Right hindlimb (tissue), 1 donor: ENCODE data around the gene ADAP1.
A peak's percentile ranks its signal among the peaks of the same experiment; 100 is the strongest.

Experiments used
- DNase-seq: peaks from one replicate; pipeline ENCODE4 v3.0.0-alpha.2; 2018

ADAP1 gene

DNA sequence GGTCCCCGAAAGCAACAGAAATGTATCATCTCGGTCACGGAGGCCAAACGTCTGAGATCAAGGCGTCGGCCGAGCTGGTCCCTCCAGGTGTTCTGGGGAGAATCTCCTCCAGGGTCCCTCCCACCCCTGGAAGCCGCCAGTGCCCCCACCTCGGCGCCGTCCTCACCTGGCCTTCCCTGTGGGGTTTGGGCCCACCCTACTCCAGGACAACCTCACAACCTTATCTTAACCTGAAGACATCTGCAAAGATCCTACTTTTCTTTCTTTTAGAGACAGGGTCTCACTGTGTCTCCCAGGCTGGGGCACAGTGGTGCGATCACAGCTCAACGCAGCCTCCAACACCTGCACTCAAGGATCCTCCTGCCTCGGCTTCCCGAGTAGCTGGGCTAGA is 33.4 kb downstream of the ADAP1 start:
- no peak for DNase-seq

DNA sequence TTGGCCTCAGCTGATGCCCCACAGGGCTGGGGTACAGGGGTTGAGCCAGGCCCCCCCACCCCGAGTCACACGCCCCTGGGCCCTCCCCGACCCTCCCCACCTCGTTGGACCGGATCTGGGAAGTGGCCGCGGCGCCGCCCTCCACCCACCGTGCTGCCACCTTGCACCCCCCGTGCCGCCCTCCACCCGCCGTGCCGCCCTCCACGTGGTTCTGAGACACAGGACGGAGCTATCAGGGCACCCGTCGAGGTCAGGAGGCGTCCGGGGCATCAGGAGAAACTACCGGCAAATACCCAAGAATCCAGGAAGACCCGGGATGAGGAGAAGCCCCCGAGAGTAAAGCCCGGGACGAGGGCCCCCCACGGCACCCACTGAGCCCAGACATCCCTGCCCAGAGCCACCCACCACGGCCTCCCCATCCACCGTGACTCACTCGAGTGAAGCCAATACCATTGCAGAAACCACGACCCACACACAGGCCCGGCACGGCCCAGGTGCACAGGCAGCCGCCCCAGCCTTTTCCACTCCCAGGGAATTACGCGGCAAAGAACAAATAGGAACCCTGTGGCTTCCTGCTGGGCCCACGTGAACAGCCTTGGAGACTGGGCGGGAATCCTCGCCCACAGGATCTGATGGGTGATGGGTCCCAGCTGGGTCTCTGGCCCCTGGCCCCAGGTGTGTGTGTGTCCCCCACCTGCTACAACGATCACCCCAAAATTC is 34.0 kb downstream of the ADAP1 start:
- no peak for DNase-seq

DNA sequence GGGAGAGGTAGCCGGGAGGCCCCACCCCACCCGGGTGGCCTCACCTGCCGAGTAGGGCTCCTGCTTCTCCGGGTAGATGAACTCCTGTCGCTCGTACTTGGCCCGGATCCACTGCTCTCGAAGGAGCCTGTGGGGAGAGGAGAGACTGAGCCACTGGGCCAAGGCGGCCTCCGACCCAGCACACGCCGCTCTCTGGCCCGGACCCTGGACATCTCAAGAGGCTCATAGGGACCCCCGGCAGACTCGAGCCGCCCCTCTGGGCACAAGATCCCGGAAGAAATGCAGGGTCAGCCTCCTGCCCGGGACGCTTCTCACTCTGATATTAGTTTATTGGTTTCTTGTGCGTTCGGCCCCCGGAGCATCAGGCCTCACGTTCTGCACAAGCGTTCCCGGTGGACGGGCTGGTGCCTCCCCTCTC is 34.5 kb downstream of the ADAP1 start:
- no peak for DNase-seq

DNA sequence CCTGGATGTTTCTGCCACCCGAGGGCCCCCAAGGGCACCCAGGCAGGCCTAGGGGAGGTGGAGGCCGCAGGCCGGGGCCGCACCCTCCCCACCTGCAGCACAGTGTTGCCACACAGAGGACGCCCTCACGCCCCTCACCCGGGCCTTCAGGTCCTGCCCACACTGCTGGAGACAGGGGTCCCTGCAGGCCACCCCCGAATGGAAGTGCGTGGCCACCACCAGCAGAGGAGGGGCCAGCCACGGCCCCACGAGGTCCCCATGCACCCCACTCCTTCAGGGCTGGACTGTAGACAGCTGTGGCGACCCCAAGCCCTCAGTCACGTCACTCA is 35.4 kb downstream of the ADAP1 start:
- DNase-seq = no peak

DNA sequence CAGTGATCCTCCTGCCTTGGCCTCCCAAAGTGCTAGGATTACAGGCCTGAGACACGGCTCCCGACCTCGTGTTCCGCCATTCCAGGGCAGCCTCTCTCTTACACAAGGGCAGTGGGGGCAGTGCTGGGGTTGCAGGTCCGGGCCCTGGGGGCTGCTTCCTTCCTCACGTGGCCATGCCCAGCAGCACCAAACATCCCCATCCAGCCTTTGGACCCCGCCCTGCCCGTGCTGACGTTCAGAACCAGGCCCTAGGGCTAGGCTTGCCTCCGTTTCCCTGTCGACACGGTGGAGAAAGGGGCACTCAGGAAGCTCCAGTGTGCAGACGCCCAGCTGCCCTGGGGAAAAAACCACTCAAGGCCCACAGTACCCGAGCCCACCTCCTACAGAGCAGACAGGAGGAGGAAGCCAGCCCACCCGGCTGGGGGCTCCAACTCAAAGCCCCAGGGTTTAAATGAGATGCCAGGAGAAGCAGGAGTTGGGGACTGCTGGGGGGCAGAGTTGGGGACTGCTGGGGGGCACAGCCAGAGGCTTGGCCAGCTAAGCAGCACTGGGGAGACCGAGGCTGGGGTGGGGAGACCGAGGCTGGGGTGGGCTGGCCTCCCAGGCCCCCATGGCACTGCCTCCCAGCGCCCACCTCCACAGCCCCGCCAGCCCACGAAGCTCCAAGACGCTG is 35.9 kb downstream of the ADAP1 start:
- DNase-seq = no peak

DNA sequence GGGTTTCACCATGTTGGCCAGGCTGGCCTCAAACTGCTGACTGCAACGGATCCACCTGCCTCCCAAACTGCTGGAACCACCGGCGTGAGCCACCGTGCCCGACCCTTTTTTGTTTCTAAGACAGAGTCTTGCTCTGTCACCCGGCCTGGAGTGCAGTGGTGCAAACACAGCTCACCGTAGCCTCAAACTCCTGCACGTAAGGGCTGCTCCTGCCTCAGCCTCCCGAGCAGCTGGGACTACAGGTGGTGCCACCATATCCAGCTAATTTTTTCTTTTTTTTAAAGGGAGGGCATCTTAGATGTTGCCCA is 36.4 kb downstream of the ADAP1 start:
- no peak for DNase-seq

DNA sequence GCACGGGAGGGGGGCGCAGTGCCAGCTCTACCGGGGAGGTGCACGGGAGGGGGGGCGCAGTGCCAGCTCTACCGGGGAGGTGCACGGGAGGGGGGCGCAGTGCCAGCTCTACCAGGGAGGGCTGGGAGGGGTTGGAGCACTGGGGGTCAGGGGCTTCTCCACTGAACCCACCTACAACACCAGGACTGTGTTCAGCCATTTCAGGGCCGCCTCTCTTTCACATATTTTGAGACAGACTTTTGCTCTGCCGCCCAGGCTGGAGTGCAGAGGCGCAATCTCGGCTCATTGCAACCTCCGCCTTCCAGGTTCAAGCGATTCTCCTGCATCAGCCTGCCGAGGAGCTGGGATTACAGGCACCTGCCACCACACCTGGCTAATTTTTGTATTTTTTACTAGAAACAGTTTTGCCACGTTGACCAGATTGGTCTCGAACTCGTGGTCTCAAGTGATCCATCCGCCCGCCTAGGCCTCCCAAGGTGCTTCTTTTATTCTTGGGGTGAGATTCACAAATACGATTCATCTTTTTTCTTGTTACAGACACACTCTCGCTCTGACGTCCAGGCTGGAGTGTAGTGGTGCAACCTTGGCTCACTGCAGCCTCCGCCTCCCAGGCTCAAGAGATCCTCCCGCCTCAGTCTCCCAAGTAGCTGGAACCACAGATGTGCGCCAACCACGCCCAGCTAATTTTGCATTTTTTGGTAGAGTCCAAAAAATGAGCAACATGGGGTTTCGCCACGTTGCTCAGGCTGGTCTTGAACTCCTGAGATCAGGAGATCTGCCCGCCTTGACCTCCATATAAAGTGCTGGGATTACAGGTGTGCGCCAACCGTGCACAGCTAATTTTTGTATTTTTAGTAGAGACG is 37.0 kb downstream of the ADAP1 start:
- no peak for DNase-seq

DNA sequence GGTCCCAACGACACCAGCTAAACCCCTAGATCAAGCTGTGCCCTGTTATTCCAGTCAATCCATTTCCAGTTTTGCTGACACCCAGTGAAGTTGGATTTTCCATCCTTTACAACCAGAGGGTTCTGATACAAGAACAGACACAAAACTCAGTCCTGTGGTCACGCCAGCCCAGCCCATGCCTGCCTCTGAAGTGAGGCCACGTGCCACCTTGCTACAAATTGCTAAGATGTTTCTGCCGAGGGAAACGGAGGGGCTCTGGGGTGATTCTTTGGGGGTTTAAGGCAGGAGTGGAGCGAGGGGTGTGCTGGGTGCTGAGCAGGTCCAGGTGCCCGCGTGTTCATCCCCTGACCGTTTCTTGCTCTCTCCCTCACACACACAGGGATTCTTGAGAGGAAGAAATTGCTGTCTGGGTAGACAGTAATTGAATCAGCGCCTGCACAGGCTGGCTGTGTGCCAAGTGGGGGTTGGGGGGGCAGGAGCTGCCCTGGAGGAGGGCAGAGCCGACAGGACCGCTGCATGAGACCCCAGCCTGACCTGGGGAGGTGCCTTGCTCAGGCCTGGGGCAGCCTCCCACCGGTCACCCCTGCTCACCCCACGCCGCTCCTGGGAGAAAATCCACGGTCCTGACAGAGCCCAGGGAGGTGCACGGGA is 38.1 kb downstream of the ADAP1 start:
- DNase-seq = no peak

DNA sequence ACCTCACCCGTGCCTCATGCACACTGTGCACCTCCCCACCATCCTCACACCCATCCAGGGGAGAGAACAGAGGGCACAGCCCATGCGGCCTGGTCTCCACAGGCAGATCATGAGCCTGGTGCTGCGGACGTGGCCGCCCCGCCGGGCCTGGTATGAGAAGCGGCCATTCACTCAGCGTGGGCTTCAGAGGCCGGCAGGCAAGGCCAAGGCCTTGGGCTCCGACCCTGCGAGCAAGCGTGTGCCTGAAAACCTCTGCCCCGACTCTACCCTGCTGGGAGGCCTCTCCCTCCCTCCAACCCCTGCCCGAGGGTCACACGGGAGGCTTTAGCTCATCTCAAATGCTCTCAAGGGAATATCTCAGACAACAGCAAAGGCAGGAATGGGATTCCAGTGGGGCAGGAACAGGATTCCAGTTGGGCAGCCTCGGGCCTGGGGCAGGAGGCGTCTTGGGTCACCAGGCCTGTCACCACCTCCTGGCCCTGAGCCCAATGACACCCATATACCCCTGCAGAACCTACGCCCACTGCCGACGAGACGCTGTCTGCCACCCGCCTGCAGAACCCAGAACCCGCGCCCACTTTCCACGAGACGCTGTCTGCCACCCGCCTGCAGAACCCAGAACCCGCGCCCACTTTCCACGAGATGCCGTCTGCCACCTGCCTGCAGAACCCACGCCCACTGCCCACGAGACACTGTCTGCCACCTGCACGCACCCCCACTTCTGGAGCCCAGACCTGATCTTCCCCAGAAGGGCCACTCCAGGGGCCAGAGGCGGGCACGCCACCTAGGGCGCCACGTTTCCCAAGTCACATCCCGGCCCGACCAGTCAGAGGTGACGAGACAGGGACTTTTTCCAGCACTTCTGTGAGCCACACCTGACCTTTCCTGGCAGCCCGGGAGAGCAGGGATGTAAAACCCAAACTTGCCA is 38.9 kb downstream of the ADAP1 start:
- DNase-seq = no peak

DNA sequence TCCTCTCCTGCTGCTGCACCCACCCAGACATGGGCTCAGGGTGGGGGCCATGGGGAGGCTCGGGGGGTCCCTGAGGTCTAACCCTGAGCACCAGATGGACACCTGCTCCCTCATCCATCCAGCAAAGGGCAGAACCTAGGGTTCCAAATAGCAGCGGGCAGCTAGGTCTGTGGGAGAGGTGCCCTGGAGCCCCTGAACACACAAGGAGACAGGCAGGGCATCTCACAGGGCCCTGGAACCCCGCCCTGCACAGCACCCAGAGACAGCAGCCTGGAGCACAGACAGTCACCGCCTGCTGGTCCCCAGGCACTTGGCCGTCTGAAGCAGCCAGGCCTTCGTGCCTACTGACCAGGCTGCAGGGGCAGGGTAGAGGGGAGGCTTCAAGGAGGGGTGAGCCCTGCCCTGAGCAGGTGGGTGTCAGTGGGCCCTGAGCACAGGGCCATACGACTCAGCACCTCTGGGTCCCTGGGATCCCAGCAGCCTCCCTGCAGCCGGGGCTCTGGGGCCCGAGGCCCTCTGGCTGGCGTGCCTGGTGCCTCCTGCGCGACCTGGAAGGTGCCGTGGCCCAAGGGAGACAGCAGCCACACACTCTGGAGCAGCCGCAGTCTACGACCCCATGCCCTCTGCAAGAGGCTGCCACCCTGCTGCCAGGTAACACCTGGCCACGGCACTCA is 39.8 kb downstream of the ADAP1 start:
- DNase-seq = no peak

DNA sequence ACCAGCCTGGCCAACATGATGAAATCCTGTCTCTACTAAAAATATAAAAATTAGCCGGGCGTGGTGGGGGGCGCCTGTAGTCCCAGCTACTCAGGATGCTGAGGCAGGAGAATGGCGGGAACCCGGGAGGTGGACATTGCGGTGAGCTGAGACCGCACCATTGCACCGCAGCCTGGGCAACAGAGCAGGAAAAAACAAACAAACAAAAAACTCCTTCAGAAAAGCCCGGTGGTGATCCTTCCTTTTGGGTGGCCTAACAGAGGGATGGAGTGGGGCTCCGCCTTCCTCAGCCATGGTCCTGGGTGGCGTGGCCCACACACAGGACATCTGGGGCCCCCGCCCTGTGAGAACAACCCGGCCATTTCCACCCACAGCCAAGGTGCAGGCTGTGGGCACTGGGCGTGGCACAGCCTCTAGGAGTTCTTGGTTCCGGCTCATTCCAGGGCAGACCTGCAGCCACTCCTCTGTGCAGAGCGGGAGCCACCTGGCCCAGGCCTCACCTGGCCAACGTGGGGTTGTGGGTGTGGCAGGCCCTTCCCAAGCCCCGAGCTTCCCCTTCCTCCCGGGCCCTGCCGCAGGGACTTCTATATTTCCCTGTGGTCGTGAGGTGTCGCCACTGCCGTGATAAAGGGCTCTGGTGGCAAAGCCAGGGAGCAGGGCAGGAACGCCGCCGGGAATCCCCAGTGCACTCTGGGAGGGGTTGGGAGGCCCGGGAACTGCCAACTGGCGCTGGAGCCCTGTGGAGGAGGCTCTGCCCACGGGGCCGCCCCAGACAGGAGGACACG is 40.6 kb downstream of the ADAP1 start:
- no peak for DNase-seq

DNA sequence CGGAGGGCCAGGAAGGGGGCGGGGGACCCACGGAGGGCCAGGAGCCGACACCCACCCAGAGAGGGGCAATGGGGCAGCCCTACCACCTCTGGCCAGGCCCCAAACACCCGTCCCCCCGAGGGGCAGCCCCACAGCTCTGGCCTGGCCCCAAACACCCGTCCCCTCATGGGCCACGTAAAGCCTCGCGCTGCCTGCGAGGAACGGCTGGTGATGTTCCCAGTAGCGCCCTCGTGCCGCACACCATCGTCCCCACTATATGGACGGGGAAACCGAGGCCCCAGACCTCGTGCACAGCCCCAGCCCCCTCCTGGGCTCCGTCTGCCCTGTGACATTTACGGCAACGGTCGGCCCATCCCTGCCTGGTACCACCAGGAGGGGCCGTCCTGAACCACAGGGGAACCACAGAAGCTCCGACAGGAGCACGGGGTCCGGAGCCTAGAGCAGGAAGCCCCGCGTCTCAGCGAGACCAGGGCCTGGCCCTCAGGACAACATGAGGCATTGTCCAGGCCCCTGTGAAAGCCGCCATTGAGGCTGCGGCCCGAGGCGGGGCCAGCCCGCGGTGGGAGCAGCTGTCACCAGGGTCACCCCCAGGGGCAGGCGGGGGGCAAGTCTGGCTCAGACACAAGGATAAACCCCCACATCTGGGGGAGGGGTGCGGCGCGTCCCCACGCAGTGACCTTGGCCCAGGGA is 42.5 kb downstream of the ADAP1 start:
- no peak for DNase-seq

DNA sequence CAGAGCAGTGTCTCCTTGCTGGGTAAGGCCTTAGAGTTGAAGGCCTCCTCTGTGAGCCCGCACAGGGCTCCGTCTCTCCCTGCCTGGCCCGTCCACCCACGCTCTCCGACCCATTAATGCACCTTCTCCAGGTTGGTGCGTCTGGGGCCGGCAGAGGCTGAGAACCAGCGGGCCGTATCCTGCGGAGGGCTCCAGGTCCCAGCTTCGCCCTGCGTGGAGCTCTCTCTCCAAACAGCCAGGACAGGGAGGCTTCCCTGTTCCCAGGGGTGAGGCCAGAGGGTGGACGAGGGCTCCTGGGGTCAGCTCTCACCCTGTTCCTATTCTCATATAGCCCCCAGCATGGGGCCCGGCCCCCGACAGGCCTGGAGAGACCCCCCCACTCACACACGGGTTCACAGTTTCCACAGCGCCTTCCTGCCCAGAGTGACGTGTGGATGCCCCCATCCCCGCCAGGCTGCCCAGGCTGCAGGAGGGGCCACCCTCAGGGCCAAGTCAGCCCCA is 43.5 kb downstream of the ADAP1 start:
- DNase-seq = no peak

DNA sequence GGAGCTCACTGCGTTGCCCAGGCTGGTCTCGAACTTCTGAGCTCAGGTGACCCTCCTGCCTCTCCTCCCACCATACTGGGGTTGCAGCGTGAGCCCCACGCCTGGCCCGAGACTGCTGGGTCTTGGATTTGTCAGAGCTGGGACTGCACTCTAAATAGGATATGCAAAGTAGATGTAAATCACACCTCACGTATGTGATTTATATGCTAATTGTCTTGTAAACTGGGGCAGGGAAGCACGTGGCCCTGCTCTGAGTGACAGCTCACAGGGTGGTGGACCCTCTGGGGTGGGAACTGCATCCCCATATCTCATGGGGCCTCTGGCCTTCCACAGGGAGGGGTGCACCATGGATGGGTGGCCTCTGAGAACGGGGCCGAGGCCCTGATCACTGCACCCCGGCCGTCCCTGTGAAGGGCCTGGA is 44.0 kb downstream of the ADAP1 start:
- no peak for DNase-seq

DNA sequence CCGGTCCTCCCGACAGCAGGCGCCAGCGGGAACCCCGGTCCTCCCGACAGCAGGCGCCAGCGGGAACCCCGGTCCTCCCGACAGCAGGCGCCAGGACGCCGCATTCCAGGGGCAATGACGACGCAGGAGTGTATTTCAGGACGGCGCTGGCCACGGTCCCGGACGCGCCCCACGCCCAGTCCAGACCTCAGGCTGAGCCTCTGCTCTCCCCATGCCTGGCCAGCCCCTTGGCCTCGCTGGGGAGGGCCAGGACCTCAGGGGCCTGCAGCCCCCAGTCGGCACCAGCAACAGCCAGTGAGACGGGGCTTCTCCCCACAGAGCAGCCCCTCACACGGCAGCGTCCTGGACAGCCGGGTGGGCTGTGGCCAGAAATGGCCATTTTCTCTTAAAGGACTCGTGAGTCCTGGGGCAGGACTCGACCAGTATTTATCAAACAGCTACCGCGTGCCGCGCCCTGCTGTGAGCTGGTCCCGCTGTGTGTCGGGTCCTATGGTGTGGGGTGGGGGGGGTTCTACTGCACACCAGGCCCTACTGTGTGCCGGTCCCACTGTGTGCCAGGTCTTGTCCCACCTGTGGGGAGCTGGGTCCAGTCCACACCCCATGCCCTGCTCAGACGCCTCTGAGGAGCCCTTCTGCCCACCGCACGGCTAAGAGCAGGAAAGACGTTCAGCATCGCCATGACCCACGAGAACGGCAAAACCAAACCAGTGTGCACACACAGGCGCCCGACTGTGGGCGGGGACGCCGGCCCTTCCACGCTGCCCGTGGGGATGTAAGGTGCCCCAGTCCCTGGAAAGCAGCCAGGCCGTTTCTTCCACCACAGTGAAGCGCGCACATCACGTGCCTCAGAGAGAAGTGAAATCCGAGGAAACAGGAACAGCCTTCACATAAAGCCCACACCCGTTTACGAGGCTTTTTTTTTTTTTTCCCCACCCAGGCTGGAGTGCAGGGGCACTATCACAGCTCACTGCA is 44.8 kb downstream of the ADAP1 start:
- peak; percentile 60 for DNase-seq

DNA sequence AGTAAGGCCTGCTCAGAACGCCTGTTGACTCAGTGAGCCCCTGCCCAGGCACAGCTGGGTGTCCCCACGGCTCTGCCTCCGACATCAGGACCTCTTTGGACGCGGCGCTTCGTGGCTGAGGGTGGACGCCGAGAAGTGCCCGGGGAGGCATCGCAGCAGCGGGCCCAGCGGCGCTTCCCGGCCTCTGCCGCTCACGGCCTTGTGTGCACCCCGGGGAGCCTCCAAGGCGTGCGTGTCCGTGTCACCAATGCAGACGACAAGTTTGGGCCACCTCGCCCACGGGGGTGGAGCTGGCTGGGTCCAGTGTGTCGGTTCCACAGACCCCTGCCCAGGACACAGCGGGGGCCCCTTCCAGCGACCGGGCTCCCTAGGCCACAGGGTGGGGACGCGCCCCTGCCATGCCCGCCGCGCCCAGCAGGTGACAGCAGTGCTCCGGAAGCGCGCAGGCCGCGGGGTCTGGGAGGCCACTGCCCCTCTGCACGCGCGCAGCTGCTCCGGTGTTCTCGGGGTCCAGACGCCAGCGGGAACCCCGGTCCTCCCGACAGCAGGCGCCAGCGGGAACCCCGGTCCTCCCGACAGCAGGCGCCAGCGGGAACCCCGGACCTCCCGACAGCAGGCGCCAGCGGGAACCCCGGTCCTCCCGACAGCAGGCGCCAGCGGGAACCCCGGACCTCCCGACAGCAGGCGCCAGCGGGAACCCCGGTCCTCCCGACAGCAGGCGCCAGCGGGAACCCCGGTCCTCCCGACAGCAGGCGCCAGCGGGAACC is 45.7 kb downstream of the ADAP1 start:
- peak; percentile 77 for DNase-seq

DNA sequence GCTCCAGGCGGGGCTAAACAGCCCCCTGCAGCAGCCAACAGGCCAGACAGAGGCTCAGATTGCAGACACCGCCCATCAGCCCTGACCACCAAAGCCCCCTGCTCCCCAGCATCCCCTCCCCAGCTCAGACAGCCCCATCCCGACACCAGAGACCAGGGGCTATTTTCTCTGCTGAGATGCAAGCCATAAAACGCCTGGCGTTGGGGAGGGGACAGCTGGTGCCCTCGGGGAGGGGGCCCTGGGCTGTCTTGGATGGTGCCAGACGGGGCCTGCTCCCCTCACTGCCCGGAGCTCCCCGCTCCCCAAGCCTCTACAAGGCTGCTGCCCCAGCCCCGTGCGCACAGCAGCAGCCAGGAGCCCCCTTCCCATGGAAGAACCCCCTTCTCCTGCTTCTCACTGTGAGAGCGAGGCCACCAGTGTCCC is 46.3 kb downstream of the ADAP1 start:
- no peak for DNase-seq
